ENCODE data around the gene EGLN3. TPM values are rescaled to one million over a fixed set of nuclear protein-coding genes. Genes with fewer than 3 reads are reported as not detected.

Gene EGLN3
- total RNA-seq, 2 donors from 2014 or later: 10.8 to 11.4 TPM

DNA sequence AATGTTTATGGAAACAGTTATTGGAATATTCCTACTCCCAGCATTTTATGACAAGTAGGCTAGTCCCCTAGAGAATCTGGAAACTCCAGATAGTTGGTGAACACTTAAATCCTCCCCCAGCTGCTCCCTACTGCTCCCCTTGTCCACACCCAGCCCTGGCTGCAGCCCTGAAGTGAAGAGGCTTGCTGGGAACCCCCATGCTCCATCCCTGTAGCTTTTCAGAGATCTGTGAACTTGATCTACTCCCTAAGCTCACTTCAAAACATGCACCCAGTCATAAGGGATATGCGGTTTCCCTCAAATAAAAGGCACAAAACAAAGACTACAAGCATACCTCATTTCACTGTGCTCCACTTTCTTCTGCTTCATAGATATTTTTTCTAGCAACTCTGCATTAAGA, 33.2 kb downstream of the EGLN3 start:
- Histone ChIP-seq H3K4me1 (ENCODE audit: control insufficient read depth in 1 of 2, low read depth in 2 of 2) (peaks cover 3 to 43% of the 10 kb centered on the region in 2 donors), H3K36me3 (no peaks in the 10 kb centered on the region), H3K27ac (peak overlapping the region; percentile 40 to 74), H3K4me3 (no peak overlapping the region), H3K27me3 (replicated peaks; ENCODE audit: insufficient read depth) (no peaks in the 10 kb centered on the region), H3K9me3 (no peaks in the 10 kb centered on the region)
- TF ChIP-seq, protein P1, sequence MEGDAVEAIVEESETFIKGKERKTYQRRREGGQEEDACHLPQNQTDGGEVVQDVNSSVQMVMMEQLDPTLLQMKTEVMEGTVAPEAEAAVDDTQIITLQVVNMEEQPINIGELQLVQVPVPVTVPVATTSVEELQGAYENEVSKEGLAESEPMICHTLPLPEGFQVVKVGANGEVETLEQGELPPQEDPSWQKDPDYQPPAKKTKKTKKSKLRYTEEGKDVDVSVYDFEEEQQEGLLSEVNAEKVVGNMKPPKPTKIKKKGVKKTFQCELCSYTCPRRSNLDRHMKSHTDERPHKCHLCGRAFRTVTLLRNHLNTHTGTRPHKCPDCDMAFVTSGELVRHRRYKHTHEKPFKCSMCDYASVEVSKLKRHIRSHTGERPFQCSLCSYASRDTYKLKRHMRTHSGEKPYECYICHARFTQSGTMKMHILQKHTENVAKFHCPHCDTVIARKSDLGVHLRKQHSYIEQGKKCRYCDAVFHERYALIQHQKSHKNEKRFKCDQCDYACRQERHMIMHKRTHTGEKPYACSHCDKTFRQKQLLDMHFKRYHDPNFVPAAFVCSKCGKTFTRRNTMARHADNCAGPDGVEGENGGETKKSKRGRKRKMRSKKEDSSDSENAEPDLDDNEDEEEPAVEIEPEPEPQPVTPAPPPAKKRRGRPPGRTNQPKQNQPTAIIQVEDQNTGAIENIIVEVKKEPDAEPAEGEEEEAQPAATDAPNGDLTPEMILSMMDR (IDR thresholded peaks at IDR 0.05): no peak
- no peak for DNase-seq (ENCODE audit: low spot score)
- no peak for ATAC-seq (ENCODE audit: insufficient number of reproducible peaks, low FRiP score, low read depth)

DNA sequence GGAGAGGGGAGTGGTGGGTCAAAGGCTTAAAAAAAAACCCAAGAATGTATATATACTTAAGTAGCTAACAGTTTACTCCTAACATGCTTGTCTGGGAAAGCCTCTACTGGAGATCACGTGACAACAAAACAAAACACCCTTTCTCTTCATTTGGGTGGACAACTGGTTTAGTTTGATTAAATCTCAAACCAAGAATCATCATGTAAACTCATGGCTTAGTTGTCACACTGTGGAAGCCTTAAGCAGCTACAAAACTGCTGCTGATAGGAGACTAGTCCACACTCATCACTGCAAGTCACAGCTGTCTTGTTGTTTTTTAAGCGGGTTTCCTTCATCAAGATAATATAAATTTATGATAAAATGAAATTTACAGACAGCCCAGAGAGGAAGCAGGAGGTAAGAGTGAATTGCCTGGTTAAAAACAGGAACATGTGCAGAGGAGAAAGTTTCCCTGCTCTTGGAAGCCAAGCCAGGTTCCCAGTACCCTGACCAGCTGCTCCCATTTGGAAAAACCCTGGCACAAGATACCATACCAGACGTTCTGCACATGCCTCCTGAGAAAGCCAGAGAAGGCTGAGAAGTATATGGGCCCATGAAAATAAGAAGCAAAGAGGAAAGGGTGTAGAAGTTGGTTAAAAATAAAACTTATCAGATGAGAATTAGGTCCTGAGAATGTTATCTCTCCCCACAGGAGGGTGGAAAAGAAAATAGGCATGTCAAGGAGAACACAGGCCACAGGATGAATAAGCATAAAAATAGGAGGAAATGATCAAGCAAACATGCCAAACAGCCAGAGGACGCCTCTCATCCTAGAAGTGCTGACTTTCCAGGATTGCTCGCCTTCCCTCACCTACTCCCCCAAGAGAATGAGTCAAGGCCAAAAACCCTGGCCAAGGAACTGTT, 34.0 kb downstream of the EGLN3 start:
- no peak overlapping the region for H3K4me3 ChIP-seq
- no peak for DNase-seq (ENCODE audit: low spot score)
- no peaks in the 10 kb centered on the region for H3K9me3 ChIP-seq
- TF ChIP-seq, protein P1 (IDR thresholded peaks at IDR 0.05): no peak
- no peaks in the 10 kb centered on the region for H3K36me3 ChIP-seq
- peak overlapping the region; percentile 40 to 74 for H3K27ac ChIP-seq
- H3K27me3 ChIP-seq (replicated peaks; ENCODE audit: insufficient read depth): no peaks in the 10 kb centered on the region
- ATAC-seq (ENCODE audit: insufficient number of reproducible peaks, low FRiP score, low read depth): peak; percentile 45
- H3K4me1 ChIP-seq (ENCODE audit: control insufficient read depth in 1 of 2, low read depth in 2 of 2): peaks cover 3 to 38% of the 10 kb centered on the region in 2 donors

DNA sequence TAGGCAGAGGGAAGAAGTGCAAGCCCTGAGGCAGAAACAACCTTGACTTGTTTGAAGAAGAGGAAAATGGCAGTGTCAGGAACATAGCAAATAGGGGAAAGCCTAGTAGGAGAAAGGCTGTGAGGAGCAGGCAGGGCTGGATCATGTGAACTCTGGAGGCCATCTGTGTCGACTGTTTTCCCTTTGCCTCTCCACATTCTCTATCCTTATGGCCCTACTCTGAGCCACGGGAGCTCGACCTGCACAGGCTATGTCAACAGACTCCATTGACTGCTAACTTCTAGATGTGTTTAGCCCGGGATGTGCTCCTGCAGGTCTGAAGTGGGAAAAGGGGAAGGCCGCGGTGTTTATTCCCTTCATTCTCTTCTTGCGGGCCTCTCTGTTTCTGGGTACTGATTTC, 35.2 kb downstream of the EGLN3 start:
- H3K4me3 ChIP-seq: no peak overlapping the region
- no peaks in the 10 kb centered on the region for H3K9me3 ChIP-seq
- TF ChIP-seq, protein P1 (IDR thresholded peaks at IDR 0.05): no peak
- ATAC-seq (ENCODE audit: insufficient number of reproducible peaks, low FRiP score, low read depth): no peak
- DNase-seq (ENCODE audit: low spot score): no peak
- H3K36me3 ChIP-seq: no peaks in the 10 kb centered on the region
- peaks cover 3 to 34% of the 10 kb centered on the region in 2 donors for H3K4me1 ChIP-seq (ENCODE audit: control insufficient read depth in 1 of 2, low read depth in 2 of 2)
- peak overlapping the region; percentile 20 to 40 for H3K27ac ChIP-seq
- no peaks in the 10 kb centered on the region for H3K27me3 ChIP-seq (replicated peaks; ENCODE audit: insufficient read depth)

DNA sequence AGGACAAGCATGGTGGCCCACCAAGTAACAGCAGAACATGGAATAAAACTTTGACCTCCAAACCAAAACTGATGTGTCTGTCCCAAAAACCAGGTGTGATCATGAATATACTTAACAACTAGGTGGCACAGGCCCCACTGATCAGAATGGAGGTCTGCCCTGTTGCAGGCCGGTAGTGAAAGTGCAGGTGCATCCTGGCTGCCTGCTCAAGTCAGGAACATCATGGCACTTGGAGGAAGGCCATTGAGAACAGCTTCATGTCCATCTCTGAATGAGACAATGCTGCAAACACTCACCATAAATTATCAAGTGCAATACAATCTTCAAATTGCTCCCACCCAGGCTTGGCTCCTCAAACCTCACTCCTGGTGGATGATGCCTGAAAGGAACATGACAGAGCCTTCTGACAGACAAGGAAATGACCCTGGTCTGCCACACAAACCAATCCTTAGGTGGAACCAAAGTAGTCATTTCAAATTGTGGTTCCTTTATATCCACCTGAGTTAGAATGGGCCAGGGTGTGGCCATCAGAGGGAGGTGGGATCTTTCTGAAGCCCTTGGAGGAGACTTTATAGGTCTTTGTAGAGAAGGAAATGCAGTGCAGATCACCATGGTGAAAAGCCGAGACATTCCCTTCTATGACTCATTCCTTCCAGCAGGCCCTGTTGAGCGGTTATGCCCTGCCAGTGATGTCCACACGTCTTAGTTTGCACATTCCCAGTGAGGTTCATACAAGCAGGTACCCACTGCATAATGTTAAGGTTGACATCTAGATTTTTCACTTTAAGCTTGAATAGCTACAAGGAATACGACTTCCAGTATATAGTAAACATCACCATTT, 36.0 kb downstream of the EGLN3 start:
- Histone ChIP-seq H3K36me3 (no peaks in the 10 kb centered on the region), H3K9me3 (no peaks in the 10 kb centered on the region), H3K4me1 (ENCODE audit: control insufficient read depth in 1 of 2, low read depth in 2 of 2) (peaks cover 3 to 34% of the 10 kb centered on the region in 2 donors), H3K27me3 (replicated peaks; ENCODE audit: insufficient read depth) (no peaks in the 10 kb centered on the region), H3K4me3 (no peak overlapping the region), H3K27ac (peak overlapping the region; percentile 40 to 44)
- DNase-seq (ENCODE audit: low spot score) (no peak), ATAC-seq (ENCODE audit: insufficient number of reproducible peaks, low FRiP score, low read depth) (peak; percentile 79)
- TF ChIP-seq, protein P1 (IDR thresholded peaks at IDR 0.05): no peak

DNA sequence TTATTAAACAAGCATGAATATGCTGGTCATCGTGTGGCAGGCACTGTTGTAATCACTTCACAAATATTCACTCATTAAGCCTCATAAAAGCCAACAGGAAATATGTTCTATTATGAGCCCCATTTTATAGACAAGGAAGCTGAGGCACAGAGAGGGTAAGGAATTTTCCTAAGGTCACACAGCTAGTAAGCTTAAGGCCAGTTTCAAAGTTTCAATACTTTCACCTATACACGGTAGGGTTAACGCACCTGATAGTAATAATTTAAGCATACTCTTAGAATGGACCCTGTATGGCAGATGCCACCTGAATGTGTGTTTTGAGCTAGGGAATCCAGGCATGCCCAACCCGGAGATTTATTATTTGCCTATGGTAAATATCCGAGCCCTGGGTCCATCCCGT, 39.8 kb downstream of the EGLN3 start:
- Histone ChIP-seq H3K9me3 (no peaks in the 10 kb centered on the region), H3K4me3 (no peak overlapping the region), H3K36me3 (no peaks in the 10 kb centered on the region), H3K27me3 (replicated peaks; ENCODE audit: insufficient read depth) (no peaks in the 10 kb centered on the region), H3K4me1 (ENCODE audit: control insufficient read depth in 1 of 2, low read depth in 2 of 2) (peaks cover 0 to 16% of the 10 kb centered on the region in 2 donors), H3K27ac (no peak overlapping the region)
- TF ChIP-seq, protein P1 (IDR thresholded peaks at IDR 0.05): no peak
- DNase-seq (ENCODE audit: low spot score): no peak
- no peak for ATAC-seq (ENCODE audit: insufficient number of reproducible peaks, low FRiP score, low read depth)
